ENCODE data around the gene ACTL7B.
"Not testable (repeated sequence)": the region's sequence is repeated elsewhere in the genome, so short reads cannot be mapped to it uniquely, and the experiment has no call there.

Gene ACTL7B

GRCh38 chr9:108869092-108869725 is 13.4 kb upstream of the ACTL7B start:
- no peak for DNase-seq

GRCh38 chr9:108867829-108868228 is 12.0 kb upstream of the ACTL7B start:
- no peak for DNase-seq

- DNase-seq = no peak
Measured at GRCh38 chr9:108867116-108867515, 11.3 kb upstream of the ACTL7B start.

GRCh38 chr9:108866001-108866420 is 10.2 kb upstream of the ACTL7B start:
- no peak for DNase-seq

GRCh38 chr9:108865037-108865436 is 9.3 kb upstream of the ACTL7B start:
- DNase-seq = no peak

- DNase-seq = no peak
Measured at GRCh38 chr9:108864446-108864845, 8.7 kb upstream of the ACTL7B start.

GRCh38 chr9:108863891-108864290 is 8.1 kb upstream of the ACTL7B start:
- no peak for DNase-seq

- DNase-seq = no peak
Measured at GRCh38 chr9:108861997-108862396, 6.2 kb upstream of the ACTL7B start, which contains the start of gene ACTL7A. Gene ACTL7A, plus strand, starts transcription at chr9:108862266. Its CDS starts 57 bp downstream, at chr9:108862323.

- no peak for DNase-seq
Measured at GRCh38 chr9:108861464-108861863, 5.7 kb upstream of the ACTL7B start.

GRCh38 chr9:108860764-108861163 is 5.0 kb upstream of the ACTL7B start:
- no peak for DNase-seq

GRCh38 chr9:108860354-108860753 is 4.6 kb upstream of the ACTL7B start:
- DNase-seq = no peak

- DNase-seq = no peak
Measured at GRCh38 chr9:108859459-108860114, 3.8 kb upstream of the ACTL7B start.

- no peak for DNase-seq
Measured at GRCh38 chr9:108857572-108857971, 1.8 kb upstream of the ACTL7B start.

GRCh38 chr9:108855529-108855886 is 278 bp downstream of the ACTL7B start:
- no peak for DNase-seq

- no peak for DNase-seq
Measured at GRCh38 chr9:108854641-108855528, 901 bp downstream of the ACTL7B start.

GRCh38 chr9:108854094-108854493 is 1.7 kb downstream of the ACTL7B start:
- DNase-seq = no peak

- DNase-seq = no peak
Measured at GRCh38 chr9:108852079-108852478, 3.7 kb downstream of the ACTL7B start.

- DNase-seq = no peak
Measured at GRCh38 chr9:108851138-108851537, 4.6 kb downstream of the ACTL7B start.

GRCh38 chr9:108850293-108850897 is 5.4 kb downstream of the ACTL7B start:
- no peak for DNase-seq

GRCh38 chr9:108848296-108848695 is 7.5 kb downstream of the ACTL7B start:
- not testable (repeated sequence) for DNase-seq

- DNase-seq = no peak
Measured at GRCh38 chr9:108845947-108846346, 9.8 kb downstream of the ACTL7B start.

GRCh38 chr9:108845507-108845906 is 10.3 kb downstream of the ACTL7B start:
- DNase-seq = no peak

- no peak for DNase-seq
Measured at GRCh38 chr9:108844856-108845255, 10.9 kb downstream of the ACTL7B start.
